Activated naive CD8-positive, alpha-beta T cell (primary cell): ENCODE results near the gene DNAAF5.

ENCODE experiments used
- H3K27ac Mint-ChIP-seq: one replicate; pipeline ENCODE4 v1.8.0; 2021; ENCODE audit warnings: mixed read lengths
- H3K27me3 Mint-ChIP-seq: one replicate; pipeline ENCODE4 v1.8.0; 2021; ENCODE audit warnings: mixed read lengths
- H3K36me3 Mint-ChIP-seq: one replicate; pipeline ENCODE4 v1.8.0; 2021; ENCODE audit warnings: mixed read lengths
- H3K4me1 Mint-ChIP-seq: one replicate; pipeline ENCODE4 v1.8.0; 2021; ENCODE audit warnings: low read depth, mixed read lengths
- H3K4me3 Mint-ChIP-seq: one replicate; pipeline ENCODE4 v1.8.0; 2021; ENCODE audit warnings: mild to moderate bottlenecking, mixed read lengths
- H3K9me3 Mint-ChIP-seq: one replicate; pipeline ENCODE4 v1.8.0; 2021; ENCODE audit warnings: low read depth, mixed read lengths

DNAAF5 gene

GRCh38 chr7:757741-758163 is 31.3 kb downstream of the DNAAF5 start:
- H3K27ac Mint-ChIP-seq = no peak overlapping the region
- H3K4me1 Mint-ChIP-seq = no peaks in the 10 kb centered on the region
- no peaks in the 10 kb centered on the region for H3K27me3 Mint-ChIP-seq
- H3K9me3 Mint-ChIP-seq = no peaks in the 10 kb centered on the region
- H3K36me3 Mint-ChIP-seq = peaks cover 3% of the 10 kb centered on the region
- no peak overlapping the region for H3K4me3 Mint-ChIP-seq

- H3K27ac Mint-ChIP-seq = no peak overlapping the region
- peaks cover 2% of the 10 kb centered on the region for H3K36me3 Mint-ChIP-seq
- no peaks in the 10 kb centered on the region for H3K9me3 Mint-ChIP-seq
- no peak overlapping the region for H3K4me3 Mint-ChIP-seq
- no peaks in the 10 kb centered on the region for H3K4me1 Mint-ChIP-seq
- no peaks in the 10 kb centered on the region for H3K27me3 Mint-ChIP-seq
Measured at GRCh38 chr7:759569-759968, 33.1 kb downstream of the DNAAF5 start.

GRCh38 chr7:760006-760405 is 33.5 kb downstream of the DNAAF5 start:
- Mint-ChIP-seq H3K36me3 (peaks cover 2% of the 10 kb centered on the region), H3K4me1 (no peaks in the 10 kb centered on the region), H3K27me3 (no peaks in the 10 kb centered on the region), H3K9me3 (no peaks in the 10 kb centered on the region), H3K27ac (no peak overlapping the region), H3K4me3 (no peak overlapping the region)

DNA sequence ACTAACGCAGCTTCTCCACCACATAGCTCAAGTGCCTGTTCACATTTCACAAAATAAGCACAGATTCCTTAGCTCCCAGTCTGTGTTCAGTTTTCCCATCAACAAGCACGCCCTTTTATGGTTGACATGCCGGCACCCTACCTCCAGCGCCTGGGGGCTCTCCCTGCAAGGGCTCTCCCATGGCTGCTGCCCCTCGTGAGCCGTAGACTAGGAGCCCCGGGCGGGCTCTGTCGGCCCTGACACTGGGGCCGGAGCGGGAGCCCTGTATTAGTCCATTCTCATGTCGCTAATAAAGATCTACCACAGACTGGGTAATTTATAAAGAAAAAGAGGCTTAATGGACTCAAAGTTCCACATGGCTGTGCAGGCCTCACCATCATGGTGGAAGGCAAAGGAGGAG is 34.6 kb downstream of the DNAAF5 start:
- no peak overlapping the region for H3K27ac Mint-ChIP-seq
- no peaks in the 10 kb centered on the region for H3K27me3 Mint-ChIP-seq
- H3K4me1 Mint-ChIP-seq = no peaks in the 10 kb centered on the region
- no peaks in the 10 kb centered on the region for H3K9me3 Mint-ChIP-seq
- no peaks in the 10 kb centered on the region for H3K36me3 Mint-ChIP-seq
- no peak overlapping the region for H3K4me3 Mint-ChIP-seq

DNA sequence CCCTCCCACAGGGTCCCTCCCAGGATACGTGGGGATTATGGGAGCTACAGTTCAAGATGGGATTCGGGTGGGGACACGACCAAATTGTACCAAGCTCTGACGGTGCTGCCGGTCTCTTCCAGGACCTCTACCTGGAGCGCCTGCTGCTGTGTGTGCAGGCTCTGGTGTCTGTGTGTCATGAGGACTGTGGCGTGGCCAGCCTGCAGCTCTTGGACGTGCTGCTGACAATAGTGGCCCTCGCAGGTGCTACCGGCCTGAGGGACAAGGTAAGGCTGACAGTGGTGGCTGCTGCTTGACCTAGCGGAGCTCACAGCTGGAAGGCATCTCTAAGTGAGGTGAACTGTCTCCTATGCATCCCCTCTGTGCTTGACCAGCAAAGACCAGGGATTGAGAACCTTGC is 35.1 kb downstream of the DNAAF5 start:
- H3K27me3 Mint-ChIP-seq = no peaks in the 10 kb centered on the region
- H3K27ac Mint-ChIP-seq = no peak overlapping the region
- H3K36me3 Mint-ChIP-seq = peaks cover 3% of the 10 kb centered on the region
- no peaks in the 10 kb centered on the region for H3K4me1 Mint-ChIP-seq
- H3K4me3 Mint-ChIP-seq = no peak overlapping the region
- H3K9me3 Mint-ChIP-seq = no peaks in the 10 kb centered on the region

- no peak overlapping the region for H3K27ac Mint-ChIP-seq
- no peak overlapping the region for H3K4me3 Mint-ChIP-seq
- H3K27me3 Mint-ChIP-seq = no peaks in the 10 kb centered on the region
- H3K4me1 Mint-ChIP-seq = no peaks in the 10 kb centered on the region
- peaks cover 3% of the 10 kb centered on the region for H3K36me3 Mint-ChIP-seq
- no peaks in the 10 kb centered on the region for H3K9me3 Mint-ChIP-seq
Measured at GRCh38 chr7:762885-763284, 36.4 kb downstream of the DNAAF5 start.

DNA sequence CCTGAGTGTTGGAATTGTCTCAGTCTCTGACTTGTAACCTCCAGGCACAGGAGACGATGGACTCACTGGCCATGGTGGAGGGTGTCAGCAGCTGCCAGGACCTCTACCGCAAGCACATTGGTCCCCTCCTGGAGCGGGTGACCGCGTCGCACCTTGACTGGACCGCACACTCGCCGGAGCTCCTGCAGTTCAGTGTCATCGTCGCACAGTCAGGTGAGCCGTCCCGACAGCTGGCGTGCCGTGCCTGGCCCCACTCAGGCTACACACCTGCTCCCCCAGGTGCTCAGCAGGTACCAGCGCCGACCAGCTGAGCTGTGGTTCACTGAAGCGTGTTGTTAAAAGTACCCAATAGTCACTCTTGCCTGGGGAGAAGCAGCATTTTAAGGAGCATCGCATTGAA is 37.3 kb downstream of the DNAAF5 start:
- Mint-ChIP-seq H3K36me3 (peaks cover 3% of the 10 kb centered on the region), H3K4me1 (peaks cover 3% of the 10 kb centered on the region), H3K9me3 (no peaks in the 10 kb centered on the region), H3K27me3 (no peaks in the 10 kb centered on the region), H3K4me3 (no peak overlapping the region), H3K27ac (no peak overlapping the region)

GRCh38 chr7:765383-765782 is 38.9 kb downstream of the DNAAF5 start:
- H3K27ac Mint-ChIP-seq = no peak overlapping the region
- H3K4me3 Mint-ChIP-seq = no peak overlapping the region
- H3K36me3 Mint-ChIP-seq = peaks cover 3% of the 10 kb centered on the region
- H3K9me3 Mint-ChIP-seq = no peaks in the 10 kb centered on the region
- H3K27me3 Mint-ChIP-seq = no peaks in the 10 kb centered on the region
- peaks cover 3% of the 10 kb centered on the region for H3K4me1 Mint-ChIP-seq

GRCh38 chr7:767580-767940 is 41.1 kb downstream of the DNAAF5 start:
- H3K27ac Mint-ChIP-seq = peak overlapping the region; percentile 80
- peaks cover 3% of the 10 kb centered on the region for H3K36me3 Mint-ChIP-seq
- H3K4me1 Mint-ChIP-seq = peaks cover 3% of the 10 kb centered on the region
- no peak overlapping the region for H3K4me3 Mint-ChIP-seq
- no peaks in the 10 kb centered on the region for H3K9me3 Mint-ChIP-seq
- no peaks in the 10 kb centered on the region for H3K27me3 Mint-ChIP-seq

DNA sequence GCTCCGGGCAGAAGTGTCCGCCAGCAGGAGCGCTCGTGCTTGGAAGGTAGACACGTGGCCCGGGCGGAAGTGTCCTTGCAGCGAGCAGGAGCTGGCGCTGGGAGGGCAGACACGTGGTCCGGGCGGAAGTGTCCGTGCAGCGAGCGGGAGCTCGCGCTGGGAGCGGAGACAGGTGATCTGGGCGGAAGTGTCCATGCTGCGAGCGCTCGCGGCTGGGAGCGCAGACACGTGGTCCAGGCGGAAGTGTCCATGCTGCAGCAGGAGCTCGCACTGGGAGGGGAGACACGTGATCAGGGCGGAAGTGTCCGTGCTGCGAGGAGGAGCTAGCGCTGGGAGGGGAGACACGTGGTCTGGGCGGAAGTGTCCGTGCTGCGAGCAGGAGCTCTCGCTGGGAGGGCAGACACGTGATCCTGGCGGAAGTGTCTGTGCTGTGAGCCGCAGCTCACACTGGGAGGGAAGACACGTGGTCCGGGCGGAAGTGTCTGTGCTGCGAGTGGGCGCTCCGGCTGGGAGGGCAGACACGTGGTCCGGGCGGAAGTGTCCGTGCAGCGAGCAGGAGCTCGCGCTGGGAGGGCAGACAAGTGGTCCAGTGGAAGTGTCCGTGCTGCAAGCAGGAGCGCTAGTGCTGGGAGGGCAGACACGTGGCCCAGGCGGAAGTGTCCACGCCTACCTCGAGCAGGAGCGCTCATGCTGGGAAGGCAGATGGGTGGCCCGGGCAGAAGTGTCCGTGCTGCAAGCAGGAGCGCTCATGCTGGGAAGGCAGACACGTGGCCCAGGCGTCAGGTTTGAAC is 41.6 kb downstream of the DNAAF5 start:
- H3K9me3 Mint-ChIP-seq = no peaks in the 10 kb centered on the region
- no peaks in the 10 kb centered on the region for H3K27me3 Mint-ChIP-seq
- peaks cover 3% of the 10 kb centered on the region for H3K36me3 Mint-ChIP-seq
- peak overlapping the region; percentile 58 for H3K4me3 Mint-ChIP-seq
- peaks cover 3% of the 10 kb centered on the region for H3K4me1 Mint-ChIP-seq
- H3K27ac Mint-ChIP-seq = peak overlapping the region; percentile 80

DNA sequence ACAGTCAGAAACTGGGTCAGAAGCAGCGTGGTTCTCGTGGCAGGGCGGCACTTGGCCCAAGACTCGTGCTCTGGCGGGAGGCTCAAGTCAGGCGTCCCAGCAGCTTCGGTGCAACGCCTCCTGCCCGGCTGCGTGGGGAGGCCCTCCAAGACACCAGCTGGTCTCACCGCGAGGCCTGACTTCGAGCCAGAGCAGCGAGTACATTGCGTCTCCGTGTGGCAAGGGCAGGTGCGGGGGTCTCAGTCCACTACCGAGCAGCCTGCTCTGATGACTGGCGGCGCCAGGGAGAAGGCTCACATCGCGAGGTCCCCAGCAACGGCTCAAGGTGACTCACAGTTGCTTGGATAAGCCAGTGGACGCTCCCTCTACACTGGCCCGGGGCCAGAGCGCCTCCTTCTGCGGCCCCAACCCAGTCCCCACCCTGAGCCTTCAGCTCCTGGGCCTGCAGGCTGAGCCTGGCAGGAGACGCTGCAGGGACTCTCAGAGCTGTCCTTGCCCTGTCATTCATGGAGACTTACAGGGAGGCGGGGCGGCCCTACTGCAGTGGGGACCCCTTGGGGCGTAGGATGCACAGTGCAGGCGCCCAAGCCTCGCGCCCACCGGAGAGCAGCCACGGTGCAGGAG is 42.5 kb downstream of the DNAAF5 start:
- no peak overlapping the region for H3K4me3 Mint-ChIP-seq
- H3K36me3 Mint-ChIP-seq = peaks cover 3% of the 10 kb centered on the region
- no peak overlapping the region for H3K27ac Mint-ChIP-seq
- H3K4me1 Mint-ChIP-seq = peaks cover 3% of the 10 kb centered on the region
- no peaks in the 10 kb centered on the region for H3K27me3 Mint-ChIP-seq
- H3K9me3 Mint-ChIP-seq = no peaks in the 10 kb centered on the region

DNA sequence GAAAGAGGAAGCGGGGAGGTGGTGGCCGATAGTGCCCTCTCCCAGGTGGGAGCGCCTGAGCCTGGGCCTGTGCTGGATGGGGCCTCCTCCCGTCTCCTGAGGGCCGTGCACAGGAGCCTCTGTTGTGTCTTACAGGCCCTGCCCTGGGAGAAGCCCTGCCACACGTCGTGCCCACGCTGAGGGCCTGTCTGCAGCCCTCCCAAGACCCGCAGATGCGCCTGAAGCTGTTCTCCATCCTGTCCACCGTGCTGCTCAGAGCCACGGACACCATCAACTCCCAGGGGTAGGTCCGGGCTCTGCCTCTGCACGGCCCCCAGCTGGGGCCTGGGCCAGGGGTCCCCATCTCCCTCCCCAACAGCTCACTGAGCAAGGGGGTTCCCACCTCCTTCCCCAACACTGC is 43.8 kb downstream of the DNAAF5 start:
- H3K27me3 Mint-ChIP-seq = no peaks in the 10 kb centered on the region
- no peak overlapping the region for H3K27ac Mint-ChIP-seq
- H3K36me3 Mint-ChIP-seq = peaks cover 3% of the 10 kb centered on the region
- no peaks in the 10 kb centered on the region for H3K9me3 Mint-ChIP-seq
- H3K4me3 Mint-ChIP-seq = no peak overlapping the region
- peaks cover 3% of the 10 kb centered on the region for H3K4me1 Mint-ChIP-seq

DNA sequence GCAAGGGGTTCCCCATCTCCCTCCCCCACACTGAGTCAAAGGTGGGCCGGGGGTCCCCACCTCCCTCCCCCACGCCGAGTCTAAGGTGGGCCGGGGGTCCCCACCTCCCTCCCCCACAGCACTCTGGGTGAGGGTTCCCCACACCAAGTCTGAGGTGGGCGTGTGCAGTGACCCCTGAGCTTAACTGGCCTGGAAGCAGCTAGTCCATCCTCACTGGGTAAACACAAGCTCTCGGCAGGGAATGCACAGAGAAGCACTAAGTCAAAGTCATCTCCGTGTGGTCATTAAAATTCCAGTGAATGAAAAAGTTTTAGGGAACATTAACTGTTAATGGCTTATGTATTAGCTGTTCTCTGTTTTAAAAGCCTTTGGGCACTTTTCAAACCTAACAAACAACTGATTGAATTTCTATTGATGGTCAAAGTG is 44.3 kb downstream of the DNAAF5 start:
- H3K4me3 Mint-ChIP-seq = no peak overlapping the region
- H3K27me3 Mint-ChIP-seq = no peaks in the 10 kb centered on the region
- H3K27ac Mint-ChIP-seq = no peak overlapping the region
- peaks cover 3% of the 10 kb centered on the region for H3K4me1 Mint-ChIP-seq
- no peaks in the 10 kb centered on the region for H3K9me3 Mint-ChIP-seq
- peaks cover 5% of the 10 kb centered on the region for H3K36me3 Mint-ChIP-seq

DNA sequence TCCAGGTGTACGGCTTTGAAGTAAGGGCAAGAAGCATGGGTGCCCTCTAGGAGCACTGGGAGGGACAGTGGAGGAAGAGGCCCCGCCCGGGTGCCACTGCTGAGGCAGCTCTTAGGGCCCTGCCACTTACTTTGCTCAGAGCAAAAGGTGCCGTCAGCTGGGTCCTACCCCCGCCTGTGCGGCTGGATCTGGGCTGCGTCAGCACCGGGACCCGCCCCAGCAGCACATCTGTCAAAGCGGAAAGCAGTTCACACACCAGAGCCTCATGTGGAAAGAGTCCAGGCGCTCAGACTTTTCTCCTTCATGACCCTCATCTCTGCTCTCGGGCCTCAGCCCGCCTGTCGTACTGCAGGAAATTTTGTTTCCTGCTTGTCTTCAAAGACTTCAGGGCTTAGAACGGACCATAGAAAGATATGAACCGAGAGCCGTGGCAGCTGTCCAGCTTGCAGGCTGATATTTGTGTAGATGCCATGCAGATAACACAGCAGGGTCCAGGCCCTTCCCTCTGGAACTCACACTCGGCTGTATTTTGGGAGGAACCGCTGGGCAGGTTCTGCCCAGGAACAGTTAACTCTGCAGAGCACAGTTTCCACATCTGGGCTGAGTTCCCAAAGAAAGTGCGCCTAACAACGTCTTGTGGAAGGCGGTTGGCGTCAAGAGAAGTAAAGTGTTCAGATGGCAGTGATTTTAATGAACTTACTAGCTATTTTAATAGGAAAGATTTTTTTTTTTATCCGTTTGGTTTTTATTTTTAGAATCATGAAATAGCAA is 44.9 kb downstream of the DNAAF5 start:
- Mint-ChIP-seq H3K4me1 (peaks cover 3% of the 10 kb centered on the region), H3K27me3 (no peaks in the 10 kb centered on the region), H3K4me3 (no peak overlapping the region), H3K9me3 (no peaks in the 10 kb centered on the region), H3K36me3 (peaks cover 4% of the 10 kb centered on the region), H3K27ac (no peak overlapping the region)

GRCh38 chr7:772005-772294 is 45.5 kb downstream of the DNAAF5 start:
- Mint-ChIP-seq H3K27ac (no peak overlapping the region), H3K27me3 (no peaks in the 10 kb centered on the region), H3K4me3 (no peak overlapping the region), H3K4me1 (peaks cover 3% of the 10 kb centered on the region), H3K9me3 (no peaks in the 10 kb centered on the region), H3K36me3 (peaks cover 2% of the 10 kb centered on the region)
